Measurements from ENCODE around the gene ATXN7L3.

Gene ATXN7L3

GRCh38 chr17:44213403-44214229 lies 13.9 kb upstream of the ATXN7L3 start:
- no peak for TF ChIP-seq POLR2AphosphoS5 (IDR thresholded peaks at IDR 0.05; ENCODE audit: low read depth, low read length)
- no peak for TF ChIP-seq SIN3A (IDR thresholded peaks at IDR 0.05; ENCODE audit: borderline replicate concordance, insufficient read depth, low read length)
- no peak for TF ChIP-seq REST (IDR thresholded peaks at IDR 0.05; ENCODE audit: insufficient read depth in 1 of 2, low read depth in 2 of 2, low read length in 2 of 2)
- TF ChIP-seq TAF1 (IDR thresholded peaks at IDR 0.05; ENCODE audit: borderline replicate concordance, insufficient read depth, low read length), result no peak
- no peak for TF ChIP-seq FOXP2 (optimal IDR thresholded peaks at IDR 0.05; ENCODE audit: borderline replicate concordance, extremely low read depth, extremely low read length, insufficient read depth)

GRCh38 chr17:44212507-44213402 lies 13.1 kb upstream of the ATXN7L3 start:
- TF ChIP-seq SIN3A (IDR thresholded peaks at IDR 0.05; ENCODE audit: borderline replicate concordance, insufficient read depth, low read length) (no peak), TAF1 (IDR thresholded peaks at IDR 0.05; ENCODE audit: borderline replicate concordance, insufficient read depth, low read length) (no peak), REST (IDR thresholded peaks at IDR 0.05; ENCODE audit: insufficient read depth in 1 of 2, low read depth in 2 of 2, low read length in 2 of 2) (no peak), FOXP2 (optimal IDR thresholded peaks at IDR 0.05; ENCODE audit: borderline replicate concordance, extremely low read depth, extremely low read length, insufficient read depth) (no peak), POLR2AphosphoS5 (IDR thresholded peaks at IDR 0.05; ENCODE audit: low read depth, low read length) (0 out of 2 replicates have a peak, but pooled peaks have one; percentile 15)

- TF ChIP-seq POLR2AphosphoS5 (IDR thresholded peaks at IDR 0.05; ENCODE audit: low read depth, low read length) (no peak), SIN3A (IDR thresholded peaks at IDR 0.05; ENCODE audit: borderline replicate concordance, insufficient read depth, low read length) (no peak), REST (IDR thresholded peaks at IDR 0.05; ENCODE audit: insufficient read depth in 1 of 2, low read depth in 2 of 2, low read length in 2 of 2) (no peak), FOXP2 (optimal IDR thresholded peaks at IDR 0.05; ENCODE audit: borderline replicate concordance, extremely low read depth, extremely low read length, insufficient read depth) (no peak), TAF1 (IDR thresholded peaks at IDR 0.05; ENCODE audit: borderline replicate concordance, insufficient read depth, low read length) (no peak)
Observed at GRCh38 chr17:44211281-44212265, 11.9 kb upstream of the ATXN7L3 start.

GRCh38 chr17:44210342-44211192 lies 10.9 kb upstream of the ATXN7L3 start:
- TF ChIP-seq FOXP2 (optimal IDR thresholded peaks at IDR 0.05; ENCODE audit: borderline replicate concordance, extremely low read depth, extremely low read length, insufficient read depth) (peak; percentile 48), POLR2AphosphoS5 (IDR thresholded peaks at IDR 0.05; ENCODE audit: low read depth, low read length) (peak; percentile 37), TAF1 (IDR thresholded peaks at IDR 0.05; ENCODE audit: borderline replicate concordance, insufficient read depth, low read length) (no peak)

All from PFSK-1 (cell line).